Tibial nerve (tissue), 4 donors: Measurements from ENCODE around the gene SST. TPM values are rescaled to one million over a fixed set of nuclear protein-coding genes. Genes with fewer than 3 reads are reported as not detected.

Experiments
- DNase-seq, 2 donors: peaks; one replicate each; pipeline ENCODE4 v3.0.0-alpha.2; 2019; ENCODE audit warnings: low spot score in 2 of 2
- H3K27ac ChIP-seq, 4 donors: fragments of 200-600 bp; sonication (generic) in 3 of 4; one replicate each; pipeline ENCODE4 v1.5.1; 2017 to 2019; ENCODE audit warnings: mild to moderate bottlenecking in 1 of 4
- H3K27me3 ChIP-seq, 2 donors: fragments of 200-600 bp; sonication (generic) in 1 of 2; one replicate each; pipeline versions ENCODE4 v1.5.1 to v1.6.0; 2017 to 2019
- H3K36me3 ChIP-seq, 3 donors: fragments of 200-600 bp; sonication (generic); one replicate each; pipeline ENCODE4 v1.5.1; 2018 to 2019
- H3K4me1 ChIP-seq, 4 donors: fragments of 200-600 bp; sonication (generic) in 3 of 4; one replicate each; pipeline ENCODE4 v1.5.1; 2017 to 2019
- H3K4me3 ChIP-seq, 4 donors: fragments of 200-600 bp; sonication (generic) in 3 of 4; one replicate each; pipeline ENCODE4 v1.5.1; 2017 to 2019; ENCODE audit warnings: mild to moderate bottlenecking in 1 of 4, moderate library complexity in 1 of 4
- H3K9me3 ChIP-seq, 4 donors: fragments of 200-600 bp; sonication (generic) in 3 of 4; one replicate each; pipeline ENCODE4 v1.5.1; 2017 to 2019
- CTCF ChIP-seq, 5 experiments: fragments of 200-600 bp in 3 of 5; fragments of 450-650 bp in 2 of 5; sonication (generic) in 3 of 5; IDR thresholded peaks; one replicate each; pipeline ENCODE4 v1.5.1; 2016 to 2019; ENCODE audit warnings: antibody characterized with exemption in 5 of 5, mild to moderate bottlenecking in 3 of 5, moderate library complexity in 2 of 5
- EP300 ChIP-seq, 2 donors: sonication (generic); formaldehyde crosslinking; IDR thresholded peaks; one replicate each; pipeline ENCODE4 v1.6.1; 2017; ENCODE audit warnings: antibody characterized with exemption in 2 of 2, mild to moderate bottlenecking in 1 of 2
- POLR2A ChIP-seq, 2 donors: fragments of 450-650 bp; IDR thresholded peaks; one replicate each; pipeline ENCODE4 v1.6.1; 2017; ENCODE audit warnings: antibody characterized with exemption in 2 of 2, mild to moderate bottlenecking in 2 of 2, moderate library complexity in 2 of 2
- WGBS, 2 donors: methylation state at CpG; one replicate each; pipeline ENCODE4 v1.1.5; 2018; 5-methylcytosine and 5-hydroxymethylcytosine counted together
- total RNA-seq, 4 donors: library from RNA; depleted of rRNA; stranded (reverse); fragments of >200 nt; gene quantifications; one replicate each; pipeline ENCODE4 v1.1.0, GENCODE V29; 2016

The SST gene
- total RNA-seq, 4 donors from 2014 or later = not detected

GRCh38 chr3:187642861-187643260 is 27.3 kb downstream of the SST start:
- Histone ChIP-seq H3K4me1 (no peaks in the 10 kb centered on the region), H3K36me3 (no peaks in the 10 kb centered on the region), H3K27me3 (no peaks in the 10 kb centered on the region), H3K27ac (no peak overlapping the region), H3K4me3 (no peak overlapping the region), H3K9me3 (peaks cover 0 to 5% (median 0%) of the 10 kb centered on the region in 4 donors)
- TF ChIP-seq POLR2A (IDR thresholded peaks at IDR 0.05) (no peak), EP300 (IDR thresholded peaks at IDR 0.05) (no peak), CTCF (IDR thresholded peaks at IDR 0.05) (no peak)
- WGBS, 2 donors = 62 to 72% methylated on average over 5 of the region's 5 CpGs
- DNase-seq = no peak

- Histone ChIP-seq H3K27ac (no peak overlapping the region), H3K4me1 (no peaks in the 10 kb centered on the region), H3K9me3 (peaks cover 0 to 5% (median 0%) of the 10 kb centered on the region in 4 donors), H3K4me3 (no peak overlapping the region), H3K36me3 (no peaks in the 10 kb centered on the region), H3K27me3 (no peaks in the 10 kb centered on the region)
- no peak for DNase-seq
- WGBS, 2 donors = 83 to 84% methylated on average over 2 of the region's 2 CpGs
- TF ChIP-seq EP300 (IDR thresholded peaks at IDR 0.05) (no peak), CTCF (IDR thresholded peaks at IDR 0.05) (no peak), POLR2A (IDR thresholded peaks at IDR 0.05) (no peak)
Observed at GRCh38 chr3:187641320-187642016, 28.7 kb downstream of the SST start.

- Histone ChIP-seq H3K27ac (no peak overlapping the region), H3K9me3 (peaks cover 0 to 8% (median 0%) of the 10 kb centered on the region in 4 donors), H3K27me3 (no peaks in the 10 kb centered on the region), H3K36me3 (no peaks in the 10 kb centered on the region), H3K4me1 (no peaks in the 10 kb centered on the region), H3K4me3 (no peak overlapping the region)
- DNase-seq = no peak
- TF ChIP-seq POLR2A (IDR thresholded peaks at IDR 0.05) = no peak
- no peak for TF ChIP-seq EP300 (IDR thresholded peaks at IDR 0.05)
- no peak for TF ChIP-seq CTCF (IDR thresholded peaks at IDR 0.05)
- WGBS, 2 donors = 58 to 59% methylated on average over 2 of the region's 2 CpGs
Observed at GRCh38 chr3:187640569-187641059, 29.6 kb downstream of the SST start.

- Histone ChIP-seq H3K27ac (no peak overlapping the region), H3K9me3 (peaks cover 0 to 11% (median 0%) of the 10 kb centered on the region in 4 donors), H3K4me3 (no peak overlapping the region), H3K27me3 (no peaks in the 10 kb centered on the region), H3K4me1 (no peaks in the 10 kb centered on the region), H3K36me3 (no peaks in the 10 kb centered on the region)
- TF ChIP-seq POLR2A (IDR thresholded peaks at IDR 0.05) = no peak
- TF ChIP-seq CTCF (IDR thresholded peaks at IDR 0.05) = no peak
- TF ChIP-seq EP300 (IDR thresholded peaks at IDR 0.05) = no peak
- no peak for DNase-seq
- 71 to 74% methylated on average over 5 of the region's 5 CpGs for WGBS, 2 donors
Observed at GRCh38 chr3:187639927-187640568, 30.1 kb downstream of the SST start.

GRCh38 chr3:187636528-187636927 is 33.7 kb downstream of the SST start:
- DNase-seq = no peak
- H3K27ac ChIP-seq = no peak overlapping the region
- TF ChIP-seq CTCF (IDR thresholded peaks at IDR 0.05) (no peak), POLR2A (IDR thresholded peaks at IDR 0.05) (no peak), EP300 (IDR thresholded peaks at IDR 0.05) (no peak)
- H3K27me3 ChIP-seq = no peaks in the 10 kb centered on the region
- no peaks in the 10 kb centered on the region for H3K4me1 ChIP-seq
- H3K9me3 ChIP-seq = peaks cover 0 to 22% (median 0%) of the 10 kb centered on the region in 4 donors
- H3K4me3 ChIP-seq = no peak overlapping the region
- H3K36me3 ChIP-seq = no peaks in the 10 kb centered on the region
